K562 (cell line): ENCODE measurements around the gene SERTAD3. TPM values are rescaled to one million over a fixed set of nuclear protein-coding genes. Genes with fewer than 3 reads are reported as not detected.

Experiments
- DNMT1 ChIP-seq: fragments of 450-650 bp; IDR thresholded peaks from 2 replicates; pipeline ENCODE4 v1.6.1; 2016; ENCODE audit warnings: antibody characterized with exemption, mild to moderate bottlenecking
- EHMT2 ChIP-seq: fragments of 450-650 bp; IDR thresholded peaks from 2 replicates; pipeline ENCODE4 v1.6.1; 2018; ENCODE audit warnings: antibody characterized with exemption
- FOXK1 ChIP-seq: sonication (generic); formaldehyde crosslinking; IDR thresholded peaks from 2 replicates; pipeline ENCODE4 v1.8.0; 2022; ENCODE audit warnings: missing genetic modification reagents, mild to moderate bottlenecking, borderline replicate concordance
- GABPA ChIP-seq: fragments of 200-800 bp; sonication (Bioruptor generic); conservative IDR thresholded peaks from 2 replicates; pipeline ENCODE4 v1.6.1; 2016; ENCODE audit warnings: low read depth, missing genetic modification characterization, missing compliant biosample characterization
- GABPB2 ChIP-seq: fragments of 250-450 bp; sonication (Bioruptor Pico); conservative IDR thresholded peaks from 2 replicates; pipeline ENCODE4 v1.5.1; 2021; ENCODE audit warnings: mild to moderate bottlenecking
- NFRKB ChIP-seq: fragments of 450-650 bp; IDR thresholded peaks from 2 replicates; pipeline ENCODE4 v1.6.1; 2016; ENCODE audit warnings: low read depth
- NFYB ChIP-seq: IDR thresholded peaks from 2 replicates; pipeline ENCODE4 v1.6.1; 2011; ENCODE audit warnings: mild to moderate bottlenecking, moderate library complexity; ENCODE audit not compliant: insufficient read length; ENCODE audit errors: extremely low read depth
- POLR2B ChIP-seq: fragments of 450-650 bp; IDR thresholded peaks from 2 replicates; pipeline ENCODE4 v1.6.1; 2018; ENCODE audit warnings: low read depth; ENCODE audit not compliant: partially characterized antibody
- PRMT5 ChIP-seq: sonication (generic); formaldehyde crosslinking; IDR thresholded peaks from 2 replicates; pipeline ENCODE4 v1.5.0; 2020; ENCODE audit warnings: missing genetic modification reagents
- RBBP5 ChIP-seq: fragments of 200-600 bp; sonication (generic); IDR thresholded peaks from 2 replicates; pipeline ENCODE4 v1.6.1; 2012; ENCODE audit warnings: borderline replicate concordance, mild to moderate bottlenecking, low read length, control low read depth, inconsistent platforms; ENCODE audit not compliant: insufficient read depth, poor library complexity, severe bottlenecking
- SMARCA4 ChIP-seq: fragments of 450-650 bp; IDR thresholded peaks from 2 replicates; pipeline ENCODE4 v1.6.1; 2016
- TOE1 ChIP-seq, 2 experiments: fragments of 450-650 bp in 1 of 2; sonication (generic) in 1 of 2; formaldehyde crosslinking in 1 of 2; IDR thresholded peaks; 2 replicates each; pipeline versions ENCODE4 v1.7.1 to v1.8.0; 2016 to 2022; ENCODE audit warnings: borderline replicate concordance in 2 of 2, mild to moderate bottlenecking in 2 of 2, antibody characterized with exemption in 1 of 2, inconsistent platforms in 1 of 2, low read depth in 1 of 2, missing genetic modification reagents in 1 of 2, moderate library complexity in 1 of 2
- polyA plus RNA-seq, 8 experiments: library from polyadenylated mRNA; depleted of rRNA in 4 of 8; stranded (reverse) in 5 of 8; unstranded in 3 of 8; fragments of >200 nt; fragmentation: Nextera tagmentation in 2 of 8; fragmentation: Illumina TruSeq in 1 of 8; extraction: Ambion mirVana in 2 of 8; extraction: Trizol in 1 of 8; gene quantifications; 2 replicates each; pipeline versions ENCODE4 v1.2.1 to v1.2.3, GENCODE V29; 2011 to 2014; ENCODE audit warnings: inconsistent platforms in 1 of 8, missing spikeins in 1 of 8
- total RNA-seq, 7 experiments: library from RNA; depleted of rRNA in 6 of 7; stranded (reverse); fragments of >200 nt in 6 of 7; fragmentation: Illumina TruSeq in 2 of 7; extraction: Trizol in 2 of 7; gene quantifications; 2 replicates each; pipeline versions ENCODE4 v1.2.1 to v1.2.3, GENCODE V29; 2011 to 2021; ENCODE audit warnings: low replicate concordance in 1 of 7
- TF ChIP-seq, protein P1 (sequence below): fragments of 450-650 bp; formaldehyde crosslinking; IDR thresholded peaks from 2 replicates; pipeline ENCODE4 v1.4.0; 2020; ENCODE audit warnings: mild to moderate bottlenecking, mixed read lengths
- TF ChIP-seq, protein P2 (sequence below): IDR thresholded peaks from 2 replicates; pipeline ENCODE4 v1.6.1; 2012; ENCODE audit warnings: low read depth, low read length, improper control_type of control experiment, borderline replicate concordance
- TF ChIP-seq, protein P3 (sequence below): conservative IDR thresholded peaks from 2 replicates; pipeline ENCODE4 v1.6.1; 2011; ENCODE audit warnings: low read depth, mild to moderate bottlenecking, low read length; ENCODE audit not compliant: control insufficient read depth
- TF ChIP-seq, protein P4 (sequence below): fragments of 250-450 bp; sonication (Bioruptor Pico); IDR thresholded peaks from 2 replicates; pipeline ENCODE4 v1.8.0; 2021; ENCODE audit warnings: mild to moderate bottlenecking, moderate library complexity
- TF ChIP-seq, protein P5 (sequence below): fragments of 200-800 bp; sonication (Bioruptor generic); IDR thresholded peaks from 2 replicates; pipeline ENCODE4 v1.6.1; 2017; ENCODE audit warnings: missing genetic modification characterization, missing compliant biosample characterization
- TF ChIP-seq, protein P6 (sequence below): fragments of 450-650 bp; formaldehyde crosslinking; IDR thresholded peaks from 2 replicates; pipeline ENCODE4 v1.4.0; 2022; ENCODE audit warnings: missing genetic modification characterization

Gene SERTAD3
- total and polyA plus RNA-seq, 9 of the 15 experiments (the other 6 are each of a cell fraction or from before 2014, with no cell fraction given): 5.4 to 28.9 (median 17.5) TPM

DNA sequence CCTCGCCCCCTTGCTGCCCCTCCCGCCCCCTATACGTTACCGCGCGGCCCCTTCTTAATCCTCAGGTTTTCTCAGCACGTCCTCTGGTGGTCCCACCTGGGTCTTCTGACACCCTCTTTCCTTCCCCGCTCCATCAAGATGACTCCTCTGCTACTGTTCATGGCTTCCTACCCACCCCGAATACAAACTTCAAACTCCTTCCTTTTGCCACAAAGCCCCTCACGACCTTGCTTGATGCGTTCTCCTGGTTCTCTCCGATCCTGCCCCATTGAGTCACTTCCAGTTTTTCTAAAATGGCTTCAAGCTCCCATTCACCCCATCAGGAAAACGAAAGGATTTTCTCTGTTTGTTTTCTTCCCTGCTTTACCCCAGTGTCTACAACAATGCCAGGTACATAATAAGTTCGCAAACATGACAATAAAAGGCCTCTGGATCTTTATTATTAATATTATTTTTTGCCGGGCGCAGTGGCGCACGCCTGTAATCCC lies 734 bp upstream of the SERTAD3 start (continued):
- TF ChIP-seq RBBP5 (peak; percentile 5), GABPB2 (CRISPR knock-in tag) (no peak), TOE1 (IDR thresholded peaks at IDR 0.05; ENCODE audit: borderline replicate concordance) (peak; percentile 48; the same call in 1 of the 2 replicates), TOE1 (CRISPR knock-in tag; IDR thresholded peaks at IDR 0.05; ENCODE audit: borderline replicate concordance, low read depth) (no peak), SMARCA4 (peak; percentile 50; the same call in 1 of the 2 replicates), DNMT1 (peak; percentile 24; the same call in 1 of the 2 replicates), GABPA (tag) (no peak), NFRKB (peak; percentile 52; the same call in 1 of the 2 replicates), PRMT5 (CRISPR knock-in tag) (no peak), EHMT2 (0 out of 2 replicates have a peak, but pooled peaks have one; percentile 24), POLR2B (peak; percentile 62), FOXK1 (CRISPR knock-in tag) (0 out of 2 replicates have a peak, but pooled peaks have one; percentile 4), NFYB (no peak)
- TF ChIP-seq, protein P1, sequence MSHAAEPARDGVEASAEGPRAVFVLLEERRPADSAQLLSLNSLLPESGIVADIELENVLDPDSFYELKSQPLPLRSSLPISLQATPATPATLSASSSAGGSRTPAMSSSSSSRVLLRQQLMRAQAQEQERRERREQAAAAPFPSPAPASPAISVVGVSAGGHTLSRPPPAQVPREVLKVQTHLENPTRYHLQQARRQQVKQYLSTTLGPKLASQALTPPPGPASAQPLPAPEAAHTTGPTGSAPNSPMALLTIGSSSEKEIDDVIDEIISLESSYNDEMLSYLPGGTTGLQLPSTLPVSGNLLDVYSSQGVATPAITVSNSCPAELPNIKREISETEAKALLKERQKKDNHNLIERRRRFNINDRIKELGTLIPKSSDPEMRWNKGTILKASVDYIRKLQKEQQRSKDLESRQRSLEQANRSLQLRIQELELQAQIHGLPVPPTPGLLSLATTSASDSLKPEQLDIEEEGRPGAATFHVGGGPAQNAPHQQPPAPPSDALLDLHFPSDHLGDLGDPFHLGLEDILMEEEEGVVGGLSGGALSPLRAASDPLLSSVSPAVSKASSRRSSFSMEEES (CRISPR knock-in tag): no peak
- TF ChIP-seq, protein P2, sequence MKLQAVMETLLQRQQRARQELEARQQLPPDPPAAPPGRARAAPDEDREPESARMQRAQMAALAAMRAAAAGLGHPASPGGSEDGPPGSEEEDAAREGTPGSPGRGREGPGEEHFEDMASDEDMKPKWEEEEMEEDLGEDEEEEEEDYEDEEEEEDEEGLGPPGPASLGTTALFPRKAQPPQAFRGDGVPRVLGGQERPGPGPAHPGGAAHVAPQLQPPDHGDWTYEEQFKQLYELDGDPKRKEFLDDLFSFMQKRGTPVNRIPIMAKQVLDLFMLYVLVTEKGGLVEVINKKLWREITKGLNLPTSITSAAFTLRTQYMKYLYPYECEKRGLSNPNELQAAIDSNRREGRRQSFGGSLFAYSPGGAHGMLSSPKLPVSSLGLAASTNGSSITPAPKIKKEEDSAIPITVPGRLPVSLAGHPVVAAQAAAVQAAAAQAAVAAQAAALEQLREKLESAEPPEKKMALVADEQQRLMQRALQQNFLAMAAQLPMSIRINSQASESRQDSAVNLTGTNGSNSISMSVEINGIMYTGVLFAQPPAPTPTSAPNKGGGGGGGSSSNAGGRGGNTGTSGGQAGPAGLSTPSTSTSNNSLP: no peak
- TF ChIP-seq, protein P3, sequence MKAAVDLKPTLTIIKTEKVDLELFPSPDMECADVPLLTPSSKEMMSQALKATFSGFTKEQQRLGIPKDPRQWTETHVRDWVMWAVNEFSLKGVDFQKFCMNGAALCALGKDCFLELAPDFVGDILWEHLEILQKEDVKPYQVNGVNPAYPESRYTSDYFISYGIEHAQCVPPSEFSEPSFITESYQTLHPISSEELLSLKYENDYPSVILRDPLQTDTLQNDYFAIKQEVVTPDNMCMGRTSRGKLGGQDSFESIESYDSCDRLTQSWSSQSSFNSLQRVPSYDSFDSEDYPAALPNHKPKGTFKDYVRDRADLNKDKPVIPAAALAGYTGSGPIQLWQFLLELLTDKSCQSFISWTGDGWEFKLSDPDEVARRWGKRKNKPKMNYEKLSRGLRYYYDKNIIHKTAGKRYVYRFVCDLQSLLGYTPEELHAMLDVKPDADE: 0 out of 2 replicates have a peak, but pooled peaks have one; percentile 7
- TF ChIP-seq, protein P4, sequence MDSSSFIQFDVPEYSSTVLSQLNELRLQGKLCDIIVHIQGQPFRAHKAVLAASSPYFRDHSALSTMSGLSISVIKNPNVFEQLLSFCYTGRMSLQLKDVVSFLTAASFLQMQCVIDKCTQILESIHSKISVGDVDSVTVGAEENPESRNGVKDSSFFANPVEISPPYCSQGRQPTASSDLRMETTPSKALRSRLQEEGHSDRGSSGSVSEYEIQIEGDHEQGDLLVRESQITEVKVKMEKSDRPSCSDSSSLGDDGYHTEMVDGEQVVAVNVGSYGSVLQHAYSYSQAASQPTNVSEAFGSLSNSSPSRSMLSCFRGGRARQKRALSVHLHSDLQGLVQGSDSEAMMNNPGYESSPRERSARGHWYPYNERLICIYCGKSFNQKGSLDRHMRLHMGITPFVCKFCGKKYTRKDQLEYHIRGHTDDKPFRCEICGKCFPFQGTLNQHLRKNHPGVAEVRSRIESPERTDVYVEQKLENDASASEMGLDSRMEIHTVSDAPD: 0 out of 2 replicates have a peak, but pooled peaks have one; percentile 19
- TF ChIP-seq, protein P5, sequence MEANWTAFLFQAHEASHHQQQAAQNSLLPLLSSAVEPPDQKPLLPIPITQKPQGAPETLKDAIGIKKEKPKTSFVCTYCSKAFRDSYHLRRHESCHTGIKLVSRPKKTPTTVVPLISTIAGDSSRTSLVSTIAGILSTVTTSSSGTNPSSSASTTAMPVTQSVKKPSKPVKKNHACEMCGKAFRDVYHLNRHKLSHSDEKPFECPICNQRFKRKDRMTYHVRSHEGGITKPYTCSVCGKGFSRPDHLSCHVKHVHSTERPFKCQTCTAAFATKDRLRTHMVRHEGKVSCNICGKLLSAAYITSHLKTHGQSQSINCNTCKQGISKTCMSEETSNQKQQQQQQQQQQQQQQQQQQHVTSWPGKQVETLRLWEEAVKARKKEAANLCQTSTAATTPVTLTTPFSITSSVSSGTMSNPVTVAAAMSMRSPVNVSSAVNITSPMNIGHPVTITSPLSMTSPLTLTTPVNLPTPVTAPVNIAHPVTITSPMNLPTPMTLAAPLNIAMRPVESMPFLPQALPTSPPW (CRISPR knock-in tag): peak; percentile 89; the same call in 1 of the 2 replicates
- TF ChIP-seq, protein P6, sequence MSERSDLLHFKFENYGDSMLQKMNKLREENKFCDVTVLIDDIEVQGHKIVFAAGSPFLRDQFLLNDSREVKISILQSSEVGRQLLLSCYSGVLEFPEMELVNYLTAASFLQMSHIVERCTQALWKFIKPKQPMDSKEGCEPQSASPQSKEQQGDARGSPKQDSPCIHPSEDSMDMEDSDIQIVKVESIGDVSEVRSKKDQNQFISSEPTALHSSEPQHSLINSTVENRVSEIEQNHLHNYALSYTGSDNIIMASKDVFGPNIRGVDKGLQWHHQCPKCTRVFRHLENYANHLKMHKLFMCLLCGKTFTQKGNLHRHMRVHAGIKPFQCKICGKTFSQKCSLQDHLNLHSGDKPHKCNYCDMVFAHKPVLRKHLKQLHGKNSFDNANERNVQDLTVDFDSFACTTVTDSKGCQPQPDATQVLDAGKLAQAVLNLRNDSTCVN (CRISPR knock-in tag): 0 out of 2 replicates have a peak, but pooled peaks have one; percentile 47
